Liver (tissue), 9 donors: ENCODE measurements around the gene ERC2. TPM values are rescaled to one million over a fixed set of nuclear protein-coding genes. Genes with fewer than 3 reads are reported as not detected.

Experiments
- DNase-seq: peaks from one replicate; pipeline ENCODE4 v3.0.0-alpha.2; 2017; ENCODE audit warnings: low spot score
- H3K27ac ChIP-seq, 2 donors: one replicate each; pipeline ENCODE4 v1.7.0; 2013; ENCODE audit warnings: inconsistent platforms in 2 of 2, low read length in 2 of 2, control low read depth in 1 of 2, low read depth in 1 of 2, mild to moderate bottlenecking in 1 of 2
- H3K27me3 ChIP-seq, 4 donors: one replicate each; pipeline versions ENCODE4 v1.6.1 to v1.7.0; 2013; ENCODE audit warnings: low read length in 3 of 4, inconsistent platforms in 1 of 4, mild to moderate bottlenecking in 1 of 4, moderate library complexity in 1 of 4; ENCODE audit not compliant: control insufficient read depth in 4 of 4, insufficient read depth in 4 of 4
- H3K36me3 ChIP-seq, 4 donors: one replicate each; pipeline versions ENCODE4 v1.6.1 to v1.7.0; 2013; ENCODE audit warnings: low read length in 3 of 4, mild to moderate bottlenecking in 3 of 4, low read depth in 1 of 4, moderate library complexity in 1 of 4; ENCODE audit not compliant: control insufficient read depth in 4 of 4, insufficient read depth in 3 of 4
- H3K4me1 ChIP-seq, 4 donors: one replicate each; pipeline versions ENCODE4 v1.6.1 to v1.7.0; 2013; ENCODE audit warnings: low read length in 3 of 4, mild to moderate bottlenecking in 3 of 4, moderate library complexity in 1 of 4; ENCODE audit not compliant: control insufficient read depth in 4 of 4, insufficient read depth in 4 of 4
- H3K4me3 ChIP-seq, 3 donors: one replicate each; pipeline versions ENCODE4 v1.6.1 to v1.7.0; 2013; ENCODE audit warnings: low read length in 3 of 3, control low read depth in 1 of 3, low read depth in 1 of 3, mild to moderate bottlenecking in 1 of 3
- H3K9ac ChIP-seq, 2 donors: one replicate each; pipeline ENCODE4 v1.7.0; 2013; ENCODE audit warnings: low read length in 2 of 2, mild to moderate bottlenecking in 2 of 2, moderate library complexity in 2 of 2, control low read depth in 1 of 2, low read depth in 1 of 2
- H3K9me3 ChIP-seq, 4 donors: one replicate each; pipeline versions ENCODE4 v1.6.1 to v1.7.0; 2013; ENCODE audit warnings: low read length in 3 of 4; ENCODE audit not compliant: control insufficient read depth in 4 of 4
- FOXA1 ChIP-seq: IDR thresholded peaks from 2 replicates; pipeline ENCODE4 v1.6.1; 2016; ENCODE audit warnings: antibody characterized with exemption
- FOXA2 ChIP-seq: IDR thresholded peaks from 2 replicates; pipeline ENCODE4 v1.6.1; 2016; ENCODE audit warnings: antibody characterized with exemption
- GABPA ChIP-seq, 2 donors: IDR thresholded peaks in 1 of 2; conservative IDR thresholded peaks in 1 of 2; 2 replicates each; pipeline ENCODE4 v1.6.1; 2016; ENCODE audit warnings: antibody characterized with exemption in 2 of 2, mild to moderate bottlenecking in 1 of 2, moderate library complexity in 1 of 2
- HNF4A ChIP-seq, 2 donors: conservative IDR thresholded peaks; 2 replicates each; pipeline ENCODE4 v1.6.1; 2016; ENCODE audit warnings: antibody characterized with exemption in 2 of 2, mild to moderate bottlenecking in 2 of 2
- HNF4G ChIP-seq: IDR thresholded peaks from 2 replicates; pipeline ENCODE4 v1.6.1; 2016; ENCODE audit warnings: antibody characterized with exemption
- JUND ChIP-seq, 2 donors: IDR thresholded peaks; 2 replicates each; pipeline ENCODE4 v1.6.1; 2016; ENCODE audit warnings: antibody characterized with exemption in 2 of 2
- TAF1 ChIP-seq: conservative IDR thresholded peaks from 2 replicates; pipeline ENCODE4 v1.6.1; 2016; ENCODE audit warnings: antibody characterized with exemption, mild to moderate bottlenecking
- YY1 ChIP-seq: IDR thresholded peaks from 2 replicates; pipeline ENCODE4 v1.6.1; 2016; ENCODE audit warnings: antibody characterized with exemption, mild to moderate bottlenecking
- ZBTB33 ChIP-seq: IDR thresholded peaks from 2 replicates; pipeline ENCODE4 v1.6.1; 2016; ENCODE audit warnings: antibody characterized with exemption
- WGBS: extraction: QIAGEN DNeasy Blood & Tissue Kit; methylation state at CpG from one replicate; pipeline ENCODE4 v1.1.7; 2013; 5-methylcytosine and 5-hydroxymethylcytosine counted together
- polyA plus RNA-seq, 2 donors: library from polyadenylated mRNA; stranded (reverse) in 1 of 2; unstranded in 1 of 2; fragments of 200-250 nt in 1 of 2; fragments of >200 nt in 1 of 2; fragmentation: Nextera tagmentation in 1 of 2; extraction: Ambion mirVana in 1 of 2; gene quantifications; one replicate each; pipeline versions ENCODE4 v1.2.1 to v1.2.3, GENCODE V29; 2013 to 2015
- total RNA-seq, 2 donors: library from RNA; depleted of rRNA; stranded (reverse); fragments of >200 nt; gene quantifications; one replicate each; pipeline ENCODE4 v1.2.3, GENCODE V29; 2014
- TF ChIP-seq, protein P1 (sequence below): IDR thresholded peaks from 2 replicates; pipeline ENCODE4 v1.6.1; 2016; ENCODE audit warnings: antibody characterized with exemption
- TF ChIP-seq, protein P2 (sequence below): fragments of 150-350 bp; IDR thresholded peaks from 2 replicates; pipeline ENCODE4 v1.5.1; 2017; ENCODE audit warnings: improper control_type of control experiment, low read depth, low read length; ENCODE audit not compliant: missing input control
- TF ChIP-seq, protein P3 (sequence below): IDR thresholded peaks from 2 replicates; pipeline ENCODE4 v1.6.1; 2016; ENCODE audit warnings: antibody characterized with exemption
- donor health status: healthy.
- donor health status: healthy.
- donor health status: healthy.
- donor health status: healthy.
- donor health status: healthy.

ERC2 gene
- total and polyA plus RNA-seq, 4 donors = 0.14 to 0.25 TPM; not detected in 2

- TF ChIP-seq, protein P1, sequence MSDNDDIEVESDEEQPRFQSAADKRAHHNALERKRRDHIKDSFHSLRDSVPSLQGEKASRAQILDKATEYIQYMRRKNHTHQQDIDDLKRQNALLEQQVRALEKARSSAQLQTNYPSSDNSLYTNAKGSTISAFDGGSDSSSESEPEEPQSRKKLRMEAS = no peak
- TF ChIP-seq, protein P2, sequence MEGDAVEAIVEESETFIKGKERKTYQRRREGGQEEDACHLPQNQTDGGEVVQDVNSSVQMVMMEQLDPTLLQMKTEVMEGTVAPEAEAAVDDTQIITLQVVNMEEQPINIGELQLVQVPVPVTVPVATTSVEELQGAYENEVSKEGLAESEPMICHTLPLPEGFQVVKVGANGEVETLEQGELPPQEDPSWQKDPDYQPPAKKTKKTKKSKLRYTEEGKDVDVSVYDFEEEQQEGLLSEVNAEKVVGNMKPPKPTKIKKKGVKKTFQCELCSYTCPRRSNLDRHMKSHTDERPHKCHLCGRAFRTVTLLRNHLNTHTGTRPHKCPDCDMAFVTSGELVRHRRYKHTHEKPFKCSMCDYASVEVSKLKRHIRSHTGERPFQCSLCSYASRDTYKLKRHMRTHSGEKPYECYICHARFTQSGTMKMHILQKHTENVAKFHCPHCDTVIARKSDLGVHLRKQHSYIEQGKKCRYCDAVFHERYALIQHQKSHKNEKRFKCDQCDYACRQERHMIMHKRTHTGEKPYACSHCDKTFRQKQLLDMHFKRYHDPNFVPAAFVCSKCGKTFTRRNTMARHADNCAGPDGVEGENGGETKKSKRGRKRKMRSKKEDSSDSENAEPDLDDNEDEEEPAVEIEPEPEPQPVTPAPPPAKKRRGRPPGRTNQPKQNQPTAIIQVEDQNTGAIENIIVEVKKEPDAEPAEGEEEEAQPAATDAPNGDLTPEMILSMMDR = no peak
- TF ChIP-seq HNF4A (conservative IDR thresholded peaks at IDR 0.05) = no peak
These were observed 525.4 kb downstream of the ERC2 start (continued) for GRCh38 chr3:55942868-55943267.

- H3K36me3 ChIP-seq = no peaks in the 10 kb centered on the region
- H3K4me1 ChIP-seq = no peaks in the 10 kb centered on the region
- H3K27me3 ChIP-seq = peaks cover 0 to 6% (median 0%) of the 10 kb centered on the region in 4 donors
- no peak overlapping the region for H3K9ac ChIP-seq
- no peak overlapping the region for H3K4me3 ChIP-seq
- H3K9me3 ChIP-seq = no peaks in the 10 kb centered on the region
- TF ChIP-seq, protein P1 = no peak
- TF ChIP-seq FOXA1 (no peak), ZBTB33 (no peak), YY1 (no peak)
- DNase-seq = no peak
- H3K27ac ChIP-seq = no peak overlapping the region
- WGBS = 88% methylated on average over 1 of the region's 1 CpG
These were observed 529.0 kb downstream of the ERC2 start for GRCh38 chr3:55939287-55939686.

- DNase-seq = no peak
- Histone ChIP-seq H3K27me3 (no peaks in the 10 kb centered on the region), H3K9me3 (no peaks in the 10 kb centered on the region), H3K9ac (no peak overlapping the region), H3K4me3 (no peak overlapping the region), H3K4me1 (no peaks in the 10 kb centered on the region), H3K27ac (no peak overlapping the region), H3K36me3 (no peaks in the 10 kb centered on the region)
- 73% methylated on average over 2 of the region's 2 CpGs for WGBS
- TF ChIP-seq ZBTB33 (no peak), YY1 (no peak), TAF1 (no peak), GABPA (IDR thresholded peaks at IDR 0.05 in 1 of 2, conservative IDR thresholded peaks at IDR 0.05 in 1 of 2) (no peak), JUND (IDR thresholded peaks at IDR 0.05) (no peak), FOXA1 (no peak), HNF4G (no peak), FOXA2 (no peak)
- TF ChIP-seq, protein P3, sequence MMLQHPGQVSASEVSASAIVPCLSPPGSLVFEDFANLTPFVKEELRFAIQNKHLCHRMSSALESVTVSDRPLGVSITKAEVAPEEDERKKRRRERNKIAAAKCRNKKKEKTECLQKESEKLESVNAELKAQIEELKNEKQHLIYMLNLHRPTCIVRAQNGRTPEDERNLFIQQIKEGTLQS = no peak
- TF ChIP-seq, protein P1 = no peak
These were observed 531.0 kb downstream of the ERC2 start for GRCh38 chr3:55937301-55937700.
